Fibroblast of lung (primary cell): ENCODE data around the gene NCEH1. TPM values are rescaled to one million over a fixed set of nuclear protein-coding genes. Genes with fewer than 3 reads are reported as not detected.
A peak's percentile ranks its signal among the peaks of the same experiment; 100 is the strongest.

Experiments used
- DNase-seq, 2 donors: peaks; one replicate each; pipeline versions ENCODE4 v3.0.0 to v3.0.0-alpha.2; 2010; ENCODE audit warnings: low read depth in 2 of 2
- H2AFZ ChIP-seq: 2 replicates; pipeline ENCODE4 v1.5.1; 2012; ENCODE audit warnings: low read length, control low read depth, inconsistent platforms
- H3K27ac ChIP-seq: 2 replicates; pipeline ENCODE4 v1.5.1; 2011; ENCODE audit warnings: low read length, control low read depth; ENCODE audit not compliant: insufficient read depth
- H3K27me3 ChIP-seq: 2 replicates; pipeline ENCODE4 v1.5.1; 2011; ENCODE audit warnings: mild to moderate bottlenecking, low read length; ENCODE audit not compliant: control insufficient read depth, insufficient read depth
- H3K36me3 ChIP-seq: 2 replicates; pipeline ENCODE4 v1.5.1; 2011; ENCODE audit warnings: low read length; ENCODE audit not compliant: control insufficient read depth, insufficient read depth
- H3K4me1 ChIP-seq: 2 replicates; pipeline ENCODE4 v1.5.1; 2011; ENCODE audit warnings: low read length; ENCODE audit not compliant: control insufficient read depth, insufficient read depth; ENCODE audit errors: extremely low read depth
- H3K4me2 ChIP-seq: 2 replicates; pipeline ENCODE4 v1.5.1; 2011; ENCODE audit warnings: low read length, control low read depth; ENCODE audit not compliant: insufficient read depth; ENCODE audit errors: extremely low read depth
- H3K4me3 ChIP-seq, 4 experiments: fragments of 200-600 bp in 1 of 4; sonication (generic) in 1 of 4; replicated peaks in 1 of 4; 2 replicates each; pipeline ENCODE4 v1.5.1; 2011 to 2016; ENCODE audit warnings: low read length in 4 of 4, low read depth in 3 of 4, mild to moderate bottlenecking in 3 of 4, control low read depth in 2 of 4, inconsistent platforms in 1 of 4, mixed read lengths in 1 of 4; ENCODE audit not compliant: insufficient read depth in 1 of 4; ENCODE audit errors: control extremely low read depth in 1 of 4
- H3K79me2 ChIP-seq: 2 replicates; pipeline ENCODE4 v1.5.1; 2012; ENCODE audit warnings: mild to moderate bottlenecking, low read length, inconsistent platforms; ENCODE audit not compliant: control insufficient read depth, insufficient read depth
- H3K9ac ChIP-seq: 2 replicates; pipeline ENCODE4 v1.5.1; 2011; ENCODE audit warnings: mild to moderate bottlenecking, low read length, control low read depth; ENCODE audit not compliant: insufficient read depth
- H3K9me3 ChIP-seq: 2 replicates; pipeline ENCODE4 v1.5.1; 2012; ENCODE audit warnings: low read depth, low read length; ENCODE audit not compliant: control insufficient read depth, insufficient read depth
- H4K20me1 ChIP-seq: 2 replicates; pipeline ENCODE4 v1.5.1; 2011; ENCODE audit warnings: low read length; ENCODE audit not compliant: control insufficient read depth, insufficient read depth; ENCODE audit errors: extremely low read depth
- CTCF ChIP-seq, 2 donors: IDR thresholded peaks in 1 of 2; conservative IDR thresholded peaks in 1 of 2; 1 replicate in 1 of 2; 2 replicates in 1 of 2; pipeline ENCODE4 v1.5.1; 2011 to 2012; ENCODE audit warnings: low read length in 2 of 2, control low read depth in 1 of 2, inconsistent platforms in 1 of 2, low read depth in 1 of 2, mild to moderate bottlenecking in 1 of 2
- EZH2 ChIP-seq: IDR thresholded peaks from 2 replicates; pipeline ENCODE4 v1.5.1; 2012; ENCODE audit warnings: low read length, control low read depth, mild to moderate bottlenecking; ENCODE audit errors: missing control alignments
- polyA plus RNA-seq, 2 donors: library from polyadenylated mRNA; depleted of rRNA in 1 of 2; stranded (reverse) in 1 of 2; unstranded in 1 of 2; fragments of >200 nt; gene quantifications; 2 replicates each; pipeline ENCODE4 v1.2.1, GENCODE V29; 2011 to 2012; ENCODE audit warnings: missing spikeins in 1 of 2
- total RNA-seq: library from RNA; depleted of rRNA; stranded (reverse); fragments of >200 nt; gene quantifications from 2 replicates; pipeline ENCODE4 v1.2.1, GENCODE V29; 2014

The NCEH1 gene
- total and polyA plus RNA-seq, 2 donors (not counting 1 experiment from before 2014, with no cell fraction given): 9.9 to 11.4 TPM

GRCh38 chr3:172647080-172647479 lies 63.8 kb downstream of the NCEH1 start:
- H2AFZ ChIP-seq: no peak overlapping the region
- TF ChIP-seq CTCF (conservative IDR thresholded peaks at IDR 0.05 in 1 of 2, IDR thresholded peaks at IDR 0.05 in 1 of 2; ENCODE audit: low read depth in 1 of 2, low read length in 2 of 2): no peak
- no peak for TF ChIP-seq EZH2
- no peak overlapping the region for H3K4me2 ChIP-seq
- no peak for DNase-seq
- H3K4me1 ChIP-seq: peaks cover 4% of the 10 kb centered on the region
- H3K27me3 ChIP-seq: no peaks in the 10 kb centered on the region
- H4K20me1 ChIP-seq: no peaks in the 10 kb centered on the region
- no peak overlapping the region for H3K9ac ChIP-seq
- no peaks in the 10 kb centered on the region for H3K9me3 ChIP-seq
- H3K79me2 ChIP-seq: peaks cover 17% of the 10 kb centered on the region
- H3K27ac ChIP-seq: no peak overlapping the region
- no peaks in the 10 kb centered on the region for H3K36me3 ChIP-seq
- H3K4me3 ChIP-seq: no peak overlapping the region

- peaks cover 4% of the 10 kb centered on the region for H3K4me1 ChIP-seq
- H3K9me3 ChIP-seq: no peaks in the 10 kb centered on the region
- no peaks in the 10 kb centered on the region for H3K27me3 ChIP-seq
- no peaks in the 10 kb centered on the region for H4K20me1 ChIP-seq
- no peak overlapping the region for H3K4me3 ChIP-seq
- H2AFZ ChIP-seq: no peak overlapping the region
- H3K9ac ChIP-seq: no peak overlapping the region
- H3K79me2 ChIP-seq: peaks cover 15% of the 10 kb centered on the region
- no peak overlapping the region for H3K27ac ChIP-seq
- TF ChIP-seq CTCF (conservative IDR thresholded peaks at IDR 0.05 in 1 of 2, IDR thresholded peaks at IDR 0.05 in 1 of 2; ENCODE audit: low read depth in 1 of 2, low read length in 2 of 2) (no peak), EZH2 (no peak)
- H3K4me2 ChIP-seq: no peak overlapping the region
- no peaks in the 10 kb centered on the region for H3K36me3 ChIP-seq
- DNase-seq: peak; percentile 75 to 80
These were observed 64.3 kb downstream of the NCEH1 start for GRCh38 chr3:172646439-172647015.

- Histone ChIP-seq H3K4me1 (peaks cover 4% of the 10 kb centered on the region), H3K9ac (no peak overlapping the region), H4K20me1 (no peaks in the 10 kb centered on the region), H3K4me3 (no peak overlapping the region), H3K27ac (no peak overlapping the region), H3K4me2 (no peak overlapping the region), H3K79me2 (peaks cover 7% of the 10 kb centered on the region), H3K9me3 (no peaks in the 10 kb centered on the region), H3K27me3 (no peaks in the 10 kb centered on the region), H3K36me3 (no peaks in the 10 kb centered on the region), H2AFZ (no peak overlapping the region)
- no peak for DNase-seq
- TF ChIP-seq EZH2 (no peak), CTCF (conservative IDR thresholded peaks at IDR 0.05 in 1 of 2, IDR thresholded peaks at IDR 0.05 in 1 of 2; ENCODE audit: low read depth in 1 of 2, low read length in 2 of 2) (no peak)
These were observed 66.6 kb downstream of the NCEH1 start for GRCh38 chr3:172644258-172644657.
